GM12892 (cell line): Measurements from ENCODE around the gene CKS2.

Experiments
- POLR2A ChIP-seq: IDR thresholded peaks from 2 replicates; pipeline ENCODE4 v1.6.1; 2011; ENCODE audit warnings: low read depth, low read length, control low read depth
- TAF1 ChIP-seq: IDR thresholded peaks from 2 replicates; pipeline ENCODE4 v1.6.1; 2011; ENCODE audit warnings: low read depth, mild to moderate bottlenecking, control low read depth, low read length, borderline replicate concordance

DNA sequence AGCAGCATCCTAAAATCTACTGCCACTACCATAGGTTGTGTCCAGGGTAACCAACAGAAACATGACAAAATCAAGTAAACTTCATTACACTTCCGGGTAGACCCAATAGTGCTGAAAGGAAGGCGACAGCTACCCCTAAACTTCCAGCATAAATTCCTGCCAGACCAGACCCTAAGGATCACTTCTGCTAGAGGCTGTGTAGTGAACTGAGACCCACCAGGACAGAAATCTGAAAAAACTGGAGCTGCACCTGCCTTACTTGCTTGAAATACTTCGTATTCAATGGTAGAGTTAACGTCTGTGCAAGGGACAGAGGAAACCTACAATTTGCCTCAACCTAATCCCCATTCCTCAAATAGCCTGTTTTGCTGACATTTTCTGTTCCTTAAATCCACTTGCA is 6.3 kb downstream of the CKS2 start:
- no peak for TF ChIP-seq TAF1
- peak; percentile 58 for TF ChIP-seq POLR2A
